Smooth muscle cell (in vitro differentiated cells): ENCODE measurements around the gene EXOG. TPM values are rescaled to one million over a fixed set of nuclear protein-coding genes. Genes with fewer than 3 reads are reported as not detected.

Experiments
- DNase-seq: peaks from one replicate; lab custom pipeline; 2025; ENCODE audit not compliant: unreplicated experiment; lab: John Stamatoyannopoulos, UW
- H2AFZ ChIP-seq: fragments of 200-600 bp; sonication (generic); 2 replicates; pipeline ENCODE4 v1.6.0; 2016; ENCODE audit warnings: antibody characterized with exemption, low read depth, mild to moderate bottlenecking
- H3F3A ChIP-seq: fragments of 200-600 bp; sonication (generic); 2 replicates; pipeline ENCODE4 v1.6.0; 2017; ENCODE audit warnings: antibody characterized with exemption, low read depth
- H3K27ac ChIP-seq: fragments of 200-600 bp; sonication (generic); 2 replicates; pipeline ENCODE4 v1.5.1; 2016; ENCODE audit warnings: low read depth, mild to moderate bottlenecking
- H3K27me3 ChIP-seq: fragments of 200-600 bp; sonication (generic); 2 replicates; pipeline ENCODE4 v1.6.1; 2016; ENCODE audit warnings: low read depth, mild to moderate bottlenecking
- H3K36me3 ChIP-seq: fragments of 200-600 bp; sonication (generic); 2 replicates; pipeline ENCODE4 v1.5.1; 2016; ENCODE audit warnings: low read depth
- H3K4me1 ChIP-seq: fragments of 200-600 bp; sonication (generic); 2 replicates; pipeline ENCODE4 v1.5.1; 2016; ENCODE audit warnings: low read depth
- H3K4me2 ChIP-seq: fragments of 200-600 bp; sonication (generic); 2 replicates; pipeline ENCODE4 v1.6.0; 2016; ENCODE audit warnings: mild to moderate bottlenecking
- H3K4me3 ChIP-seq: fragments of 200-600 bp; sonication (generic); 2 replicates; pipeline ENCODE4 v1.5.1; 2016; ENCODE audit warnings: mild to moderate bottlenecking
- H3K79me2 ChIP-seq: fragments of 200-600 bp; sonication (generic); 2 replicates; pipeline ENCODE4 v1.6.0; 2016; ENCODE audit warnings: low read depth, mild to moderate bottlenecking
- H3K9ac ChIP-seq: fragments of 200-600 bp; sonication (generic); 2 replicates; pipeline ENCODE4 v1.6.0; 2016; ENCODE audit warnings: low read depth
- H3K9me3 ChIP-seq: fragments of 200-600 bp; sonication (generic); replicated peaks from 2 replicates; pipeline ENCODE4 v1.5.1; 2016; ENCODE audit warnings: low read depth
- H4K20me1 ChIP-seq: fragments of 200-600 bp; sonication (generic); 2 replicates; pipeline ENCODE4 v1.6.0; 2016; ENCODE audit warnings: low read depth
- WGBS: methylation state at CpG from one replicate; pipeline ENCODE4 v1.1.7; 2016; ENCODE audit warnings: low lambda C conversion rate; 5-methylcytosine and 5-hydroxymethylcytosine counted together
- polyA plus RNA-seq: library from polyadenylated mRNA; unstranded; fragments of >200 nt; fragmentation: Nextera tagmentation; extraction: Ambion mirVana; gene quantifications from 2 replicates; pipeline ENCODE4 v1.2.1, GENCODE V29; 2016
- small RNA-seq: library from RNA; depleted of rRNA; stranded (forward); fragments of <200 nt; gene quantifications from one replicate; pipeline ENCODE3, GENCODE V24; 2014
- total RNA-seq: library from RNA; depleted of rRNA; stranded (reverse); fragments of >200 nt; gene quantifications from 2 replicates; pipeline ENCODE4 v1.2.3, GENCODE V29; 2014
- TF ChIP-seq, protein P1 (sequence below): fragments of 200-600 bp; sonication (generic); IDR thresholded peaks from 2 replicates; pipeline ENCODE4 v1.5.1; 2017; ENCODE audit warnings: borderline replicate concordance, mild to moderate bottlenecking, antibody characterized with exemption; ENCODE audit not compliant: insufficient read depth, poor library complexity, severe bottlenecking

Gene EXOG
- total and polyA plus RNA-seq, 2 experiments from 2014 or later = 3.9 to 5.2 TPM

DNA sequence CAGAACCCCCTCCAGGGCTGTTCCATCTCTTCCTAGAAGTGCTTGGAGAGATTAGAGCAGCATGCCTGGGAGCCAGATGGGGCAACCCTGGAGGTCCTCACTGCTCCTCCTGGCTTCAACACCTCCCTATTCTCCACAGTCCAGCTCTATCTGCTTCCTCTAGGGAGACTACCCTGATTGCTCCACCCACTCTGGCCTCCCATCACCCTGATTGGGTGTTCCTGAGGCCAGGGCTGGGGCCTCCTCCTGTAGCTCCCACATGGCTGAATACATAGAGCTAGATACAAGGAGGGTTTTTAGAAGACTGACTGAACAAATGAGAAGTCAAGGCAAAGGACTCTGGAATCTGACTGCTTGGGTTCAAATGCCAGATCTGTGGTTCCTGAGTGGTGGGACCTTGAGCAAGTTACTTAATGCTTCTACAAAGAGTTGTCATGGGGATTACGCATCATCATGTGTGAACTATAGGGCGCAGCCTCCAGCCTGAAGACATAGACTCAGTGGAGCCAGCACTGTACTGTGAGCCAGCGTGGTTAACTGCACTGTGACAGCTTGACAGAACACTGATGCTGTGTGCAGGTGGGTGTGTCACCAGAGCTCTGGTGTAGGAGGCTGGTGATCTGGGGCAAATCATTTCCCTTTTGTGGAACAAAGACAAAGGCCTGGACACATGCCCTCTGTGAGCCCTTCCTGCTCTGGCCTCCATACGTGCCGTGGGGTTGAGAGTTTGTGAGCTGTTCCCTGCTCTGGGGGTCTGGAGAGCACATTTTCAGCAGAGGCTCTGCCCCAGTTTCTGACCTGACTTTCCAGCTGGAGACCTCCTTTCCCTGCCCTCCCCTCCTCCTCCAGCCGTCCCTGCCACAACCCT is 78.5 kb downstream of the EXOG start:
- no peaks in the 10 kb centered on the region for H3K9me3 ChIP-seq
- H2AFZ ChIP-seq = no peak overlapping the region
- no peaks in the 10 kb centered on the region for H3K36me3 ChIP-seq
- H3K4me1 ChIP-seq = no peaks in the 10 kb centered on the region
- no peak overlapping the region for H3K4me2 ChIP-seq
- no peak overlapping the region for H3K4me3 ChIP-seq
- H4K20me1 ChIP-seq = no peaks in the 10 kb centered on the region
- H3K27me3 ChIP-seq = no peaks in the 10 kb centered on the region
- H3K79me2 ChIP-seq = no peaks in the 10 kb centered on the region
- H3F3A ChIP-seq = no peaks in the 10 kb centered on the region
- no peak overlapping the region for H3K27ac ChIP-seq
- TF ChIP-seq, protein P1, sequence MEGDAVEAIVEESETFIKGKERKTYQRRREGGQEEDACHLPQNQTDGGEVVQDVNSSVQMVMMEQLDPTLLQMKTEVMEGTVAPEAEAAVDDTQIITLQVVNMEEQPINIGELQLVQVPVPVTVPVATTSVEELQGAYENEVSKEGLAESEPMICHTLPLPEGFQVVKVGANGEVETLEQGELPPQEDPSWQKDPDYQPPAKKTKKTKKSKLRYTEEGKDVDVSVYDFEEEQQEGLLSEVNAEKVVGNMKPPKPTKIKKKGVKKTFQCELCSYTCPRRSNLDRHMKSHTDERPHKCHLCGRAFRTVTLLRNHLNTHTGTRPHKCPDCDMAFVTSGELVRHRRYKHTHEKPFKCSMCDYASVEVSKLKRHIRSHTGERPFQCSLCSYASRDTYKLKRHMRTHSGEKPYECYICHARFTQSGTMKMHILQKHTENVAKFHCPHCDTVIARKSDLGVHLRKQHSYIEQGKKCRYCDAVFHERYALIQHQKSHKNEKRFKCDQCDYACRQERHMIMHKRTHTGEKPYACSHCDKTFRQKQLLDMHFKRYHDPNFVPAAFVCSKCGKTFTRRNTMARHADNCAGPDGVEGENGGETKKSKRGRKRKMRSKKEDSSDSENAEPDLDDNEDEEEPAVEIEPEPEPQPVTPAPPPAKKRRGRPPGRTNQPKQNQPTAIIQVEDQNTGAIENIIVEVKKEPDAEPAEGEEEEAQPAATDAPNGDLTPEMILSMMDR = no peak
- no peak for DNase-seq
- no peak overlapping the region for H3K9ac ChIP-seq
- 75% methylated on average over 6 of the region's 6 CpGs for WGBS

DNA sequence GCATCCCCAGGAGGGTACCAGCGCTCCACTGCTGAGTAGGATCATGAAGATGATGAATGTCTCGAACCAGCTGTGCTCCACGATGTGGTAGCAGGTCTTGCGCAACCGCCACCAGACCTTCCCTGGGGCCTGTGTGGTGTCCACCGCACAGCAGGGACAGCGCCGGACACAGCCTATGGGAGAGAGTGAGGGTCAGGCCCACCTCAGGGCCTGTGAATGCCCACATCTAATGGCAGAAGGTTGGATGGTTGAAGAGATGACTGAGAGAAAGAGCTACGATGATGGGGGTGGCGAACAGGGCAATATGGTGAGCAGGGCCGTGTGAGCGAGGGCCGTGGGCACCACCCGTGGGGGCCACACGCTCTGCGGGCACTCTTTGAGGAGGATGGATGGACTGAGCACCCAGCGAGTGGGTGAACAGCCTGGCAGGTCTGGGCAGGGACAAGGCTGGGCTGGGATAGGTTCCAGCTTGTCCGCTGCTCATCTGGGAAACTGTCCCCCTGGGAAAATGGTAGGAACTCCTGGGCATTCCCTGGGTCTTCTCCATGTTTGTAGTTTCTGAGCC is 79.2 kb downstream of the EXOG start:
- H4K20me1 ChIP-seq = no peaks in the 10 kb centered on the region
- no peaks in the 10 kb centered on the region for H3K79me2 ChIP-seq
- no peak overlapping the region for H3K9ac ChIP-seq
- no peak overlapping the region for H3K4me3 ChIP-seq
- no peaks in the 10 kb centered on the region for H3K9me3 ChIP-seq
- H3K4me1 ChIP-seq = no peaks in the 10 kb centered on the region
- no peak overlapping the region for H3K4me2 ChIP-seq
- no peaks in the 10 kb centered on the region for H3K27me3 ChIP-seq
- H3K36me3 ChIP-seq = no peaks in the 10 kb centered on the region
- no peak overlapping the region for H3K27ac ChIP-seq
- 94% methylated on average over 18 of the region's 18 CpGs for WGBS
- no peaks in the 10 kb centered on the region for H3F3A ChIP-seq
- no peak overlapping the region for H2AFZ ChIP-seq
- DNase-seq = no peak
- TF ChIP-seq, protein P1 = no peak

Small RNA genes within 50 kb of the gene (small RNA-seq; reads per million reads assigned to genes)
- not detected for gene RF00019

Other genes with a start within 250 kb of the EXOG start
- gene SLC22A13, start 230.5 kb upstream of the EXOG start, total RNA-seq = 0.13 TPM in 2 replicates
- 0.43 TPM in 1 of 2 replicates, not detected in the other for gene SLC22A13, start 230.5 kb upstream of the EXOG start, polyA plus RNA-seq
- 0.09 and 0.54 TPM in 2 replicates for gene SLC22A14, start 214.0 kb upstream of the EXOG start, total RNA-seq
- gene SLC22A14, start 214.0 kb upstream of the EXOG start, polyA plus RNA-seq = 0.66 and 0.84 TPM in 2 replicates
- 0.40 and 2.0 TPM in 2 replicates for gene XYLB, start 149.6 kb upstream of the EXOG start, total RNA-seq
- 0.61 and 1.5 TPM in 2 replicates for gene XYLB, start 149.6 kb upstream of the EXOG start, polyA plus RNA-seq
- 8.6 and 10.0 TPM in 2 replicates for gene ACVR2B, start 42.5 kb upstream of the EXOG start, total RNA-seq
- gene ACVR2B, start 42.5 kb upstream of the EXOG start, polyA plus RNA-seq = 2.1 and 7.5 TPM in 2 replicates
- gene SCN5A, start 153.3 kb downstream of the EXOG start, total RNA-seq = 0.76 and 3.4 TPM in 2 replicates
- 0.93 and 1.6 TPM in 2 replicates for gene SCN5A, start 153.3 kb downstream of the EXOG start, polyA plus RNA-seq